ENCODE measurements around the gene SYNJ2.

DNA sequence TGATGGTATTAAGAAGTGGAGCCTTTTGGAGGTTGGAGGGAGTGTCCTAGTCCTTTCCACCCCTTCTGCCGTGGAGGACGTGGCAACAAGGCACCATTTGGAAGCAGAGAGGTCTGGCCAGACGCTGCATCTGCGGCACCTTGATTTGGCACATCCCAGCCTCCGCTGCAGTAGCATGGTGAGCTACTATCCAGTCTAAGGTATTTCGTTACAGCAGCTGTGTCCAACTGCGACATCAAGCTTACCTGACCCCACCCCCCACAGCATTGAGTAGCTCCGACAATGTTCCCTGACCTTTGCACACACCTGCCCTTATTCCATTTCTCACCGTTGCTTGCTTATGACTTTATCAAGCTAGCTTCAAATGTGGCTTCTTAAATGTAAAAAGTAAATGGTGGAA is 29.8 kb upstream of the SYNJ2 start:
- TF ChIP-seq, protein P1, sequence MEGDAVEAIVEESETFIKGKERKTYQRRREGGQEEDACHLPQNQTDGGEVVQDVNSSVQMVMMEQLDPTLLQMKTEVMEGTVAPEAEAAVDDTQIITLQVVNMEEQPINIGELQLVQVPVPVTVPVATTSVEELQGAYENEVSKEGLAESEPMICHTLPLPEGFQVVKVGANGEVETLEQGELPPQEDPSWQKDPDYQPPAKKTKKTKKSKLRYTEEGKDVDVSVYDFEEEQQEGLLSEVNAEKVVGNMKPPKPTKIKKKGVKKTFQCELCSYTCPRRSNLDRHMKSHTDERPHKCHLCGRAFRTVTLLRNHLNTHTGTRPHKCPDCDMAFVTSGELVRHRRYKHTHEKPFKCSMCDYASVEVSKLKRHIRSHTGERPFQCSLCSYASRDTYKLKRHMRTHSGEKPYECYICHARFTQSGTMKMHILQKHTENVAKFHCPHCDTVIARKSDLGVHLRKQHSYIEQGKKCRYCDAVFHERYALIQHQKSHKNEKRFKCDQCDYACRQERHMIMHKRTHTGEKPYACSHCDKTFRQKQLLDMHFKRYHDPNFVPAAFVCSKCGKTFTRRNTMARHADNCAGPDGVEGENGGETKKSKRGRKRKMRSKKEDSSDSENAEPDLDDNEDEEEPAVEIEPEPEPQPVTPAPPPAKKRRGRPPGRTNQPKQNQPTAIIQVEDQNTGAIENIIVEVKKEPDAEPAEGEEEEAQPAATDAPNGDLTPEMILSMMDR (IDR thresholded peaks at IDR 0.05; ENCODE audit: poor library complexity, severe bottlenecking), result no peak
- TF ChIP-seq EP300 (conservative IDR thresholded peaks at IDR 0.05; ENCODE audit: poor library complexity, severe bottlenecking), result no peak

All from neural cell (in vitro differentiated cells).